GM23338 (cell line): ENCODE measurements around the gene PDP2. TPM values are rescaled to one million over a fixed set of nuclear protein-coding genes. Genes with fewer than 3 reads are reported as not detected.

Source experiments
- ATAC-seq: fragments of 200-7000 bp; cut with Tn5 transposase; 3 replicates; pipeline ENCODE4 v1.9.1; 2020
- DNase-seq: peaks from one replicate; pipeline ENCODE4 v3.0.0-alpha.2; 2015; ENCODE audit warnings: low spot score
- H2AFZ ChIP-seq: fragments of 200-600 bp; sonication (generic); 2 replicates; pipeline ENCODE4 v1.8.0; 2016; ENCODE audit warnings: antibody characterized with exemption, mild to moderate bottlenecking, moderate library complexity
- H3F3A ChIP-seq: fragments of 200-600 bp; sonication (generic); replicated peaks from 2 replicates; pipeline ENCODE4 v1.8.0; 2017; ENCODE audit warnings: antibody characterized with exemption, mixed run types, low read depth
- H3K27ac ChIP-seq: fragments of 200-600 bp; sonication (generic); 2 replicates; pipeline ENCODE4 v1.6.1; 2016; ENCODE audit warnings: low read depth
- H3K27me3 ChIP-seq: fragments of 200-600 bp; sonication (generic); 2 replicates; pipeline ENCODE4 v1.8.0; 2016; ENCODE audit warnings: mild to moderate bottlenecking, mixed run types, moderate library complexity; ENCODE audit not compliant: insufficient read depth
- H3K36me3 ChIP-seq: fragments of 200-600 bp; sonication (generic); 2 replicates; pipeline ENCODE4 v1.8.0; 2016; ENCODE audit warnings: mild to moderate bottlenecking; ENCODE audit not compliant: insufficient read depth
- H3K4me1 ChIP-seq: fragments of 200-600 bp; sonication (generic); 2 replicates; pipeline ENCODE4 v1.8.0; 2016; ENCODE audit warnings: mild to moderate bottlenecking, moderate library complexity; ENCODE audit not compliant: insufficient read depth
- H3K4me2 ChIP-seq: fragments of 200-600 bp; sonication (generic); 2 replicates; pipeline ENCODE4 v1.7.1; 2017; ENCODE audit warnings: mixed run types
- H3K4me3 ChIP-seq: fragments of 200-600 bp; sonication (generic); 2 replicates; pipeline ENCODE4 v1.6.1; 2016; ENCODE audit warnings: mixed run types
- H3K79me2 ChIP-seq: fragments of 200-600 bp; sonication (generic); replicated peaks from 2 replicates; pipeline ENCODE4 v1.8.0; 2017; ENCODE audit warnings: mild to moderate bottlenecking; ENCODE audit not compliant: insufficient read depth
- H3K9me2 ChIP-seq: fragments of 200-600 bp; sonication (generic); 2 replicates; pipeline ENCODE4 v1.8.0; 2017; ENCODE audit not compliant: insufficient read depth
- H4K20me1 ChIP-seq: fragments of 200-600 bp; sonication (generic); replicated peaks from 2 replicates; pipeline ENCODE4 v1.8.0; 2017; ENCODE audit warnings: mild to moderate bottlenecking; ENCODE audit not compliant: insufficient read depth
- H3K27ac Mint-ChIP-seq: 2 replicates; pipeline ENCODE4 v1.8.0; 2020; ENCODE audit warnings: inconsistent platforms, mild to moderate bottlenecking, moderate library complexity, mixed read lengths
- H3K27me3 Mint-ChIP-seq: 3 replicates; pipeline ENCODE4 v1.8.0; 2022; ENCODE audit warnings: low read depth, mild to moderate bottlenecking, moderate library complexity, mixed read lengths, inconsistent platforms; ENCODE audit not compliant: insufficient read depth, poor library complexity
- H3K36me3 Mint-ChIP-seq: 3 replicates; pipeline ENCODE4 v1.8.0; 2021; ENCODE audit warnings: low read depth, mild to moderate bottlenecking, inconsistent platforms, moderate library complexity, mixed read lengths
- H3K4me1 Mint-ChIP-seq: 3 replicates; pipeline ENCODE4 v1.8.0; 2020; ENCODE audit warnings: mild to moderate bottlenecking, inconsistent platforms, mixed read lengths
- H3K4me3 Mint-ChIP-seq: 3 replicates; pipeline ENCODE4 v1.8.0; 2021; ENCODE audit warnings: moderate library complexity, mild to moderate bottlenecking, inconsistent platforms, mixed read lengths
- H3K9me3 Mint-ChIP-seq: 3 replicates; pipeline ENCODE4 v1.8.0; 2020; ENCODE audit warnings: moderate library complexity, mild to moderate bottlenecking, inconsistent platforms, mixed read lengths
- CREB1 ChIP-seq: fragments of 250-450 bp; sonication (Bioruptor Pico); IDR thresholded peaks from 2 replicates; pipeline ENCODE4 v1.5.0; 2020; ENCODE audit warnings: low read depth, mild to moderate bottlenecking, moderate library complexity
- EZH2 ChIP-seq: fragments of 200-600 bp; sonication (generic); IDR thresholded peaks from one replicate; pipeline ENCODE4 v1.8.0; 2017; ENCODE audit warnings: antibody characterized with exemption, mild to moderate bottlenecking, low read depth; ENCODE audit not compliant: unreplicated experiment
- EZH2phosphoT487 ChIP-seq: fragments of 200-600 bp; sonication (generic); IDR thresholded peaks from one replicate; pipeline ENCODE4 v1.8.1; 2018; ENCODE audit warnings: antibody characterized with exemption; ENCODE audit not compliant: unreplicated experiment
- JUNB ChIP-seq: IDR thresholded peaks from one replicate; pipeline ENCODE4 v1.6.1; 2016; ENCODE audit warnings: antibody characterized with exemption; ENCODE audit not compliant: unreplicated experiment
- NANOG ChIP-seq: IDR thresholded peaks from 2 replicates; pipeline ENCODE4 v1.6.1; 2016; ENCODE audit warnings: antibody characterized with exemption, borderline replicate concordance
- POLR2AphosphoS5 ChIP-seq: IDR thresholded peaks from 2 replicates; pipeline ENCODE4 v1.6.1; 2016; ENCODE audit warnings: antibody characterized with exemption, low read depth
- STAT1 ChIP-seq: IDR thresholded peaks from one replicate; pipeline ENCODE4 v1.6.1; 2016; ENCODE audit warnings: antibody characterized with exemption; ENCODE audit not compliant: unreplicated experiment
- ZNF114 ChIP-seq: fragments of 250-450 bp; sonication (Bioruptor Pico); IDR thresholded peaks from 2 replicates; pipeline ENCODE4 v1.5.0; 2020; ENCODE audit warnings: mild to moderate bottlenecking, moderate library complexity
- ZNF331 ChIP-seq: fragments of 250-450 bp; sonication (Bioruptor Pico); IDR thresholded peaks from 2 replicates; pipeline ENCODE4 v1.5.0; 2020; ENCODE audit warnings: low read depth, mild to moderate bottlenecking, moderate library complexity
- polyA plus RNA-seq: library from polyadenylated mRNA; unstranded; fragments of >200 nt; fragmentation: Nextera tagmentation; extraction: Ambion mirVana; gene quantifications from 2 replicates; pipeline ENCODE4 v1.2.1, GENCODE V29; 2016
- total RNA-seq: library from RNA; depleted of rRNA; stranded (reverse); fragments of >200 nt; shearing (Covaris generic); gene quantifications from 2 replicates; pipeline ENCODE4 v1.2.3, GENCODE V29; 2014
- TF ChIP-seq, protein P1 (sequence below): IDR thresholded peaks from one replicate; pipeline ENCODE4 v1.6.1; 2018; ENCODE audit warnings: antibody characterized with exemption; ENCODE audit not compliant: unreplicated experiment
- TF ChIP-seq, protein P2 (sequence below), 2 experiments: fragments of 200-600 bp in 1 of 2; sonication (generic) in 1 of 2; conservative IDR thresholded peaks; 2 replicates each; pipeline versions ENCODE4 v1.5.1 to v1.6.1; 2016 to 2017; ENCODE audit warnings: antibody characterized with exemption in 2 of 2, low read depth in 2 of 2, mild to moderate bottlenecking in 2 of 2, moderate library complexity in 1 of 2
- TF ChIP-seq, protein P3 (sequence below): fragments of 250-450 bp; sonication (Bioruptor Pico); IDR thresholded peaks from 2 replicates; pipeline ENCODE4 v1.5.0; 2020; ENCODE audit warnings: mild to moderate bottlenecking, moderate library complexity
- TF ChIP-seq, protein P4 (sequence below): IDR thresholded peaks from 2 replicates; pipeline ENCODE4 v1.6.1; 2016; ENCODE audit warnings: antibody characterized with exemption

PDP2 gene
- total and polyA plus RNA-seq, 2 experiments from 2014 or later = 9.0 to 23.2 TPM

DNA sequence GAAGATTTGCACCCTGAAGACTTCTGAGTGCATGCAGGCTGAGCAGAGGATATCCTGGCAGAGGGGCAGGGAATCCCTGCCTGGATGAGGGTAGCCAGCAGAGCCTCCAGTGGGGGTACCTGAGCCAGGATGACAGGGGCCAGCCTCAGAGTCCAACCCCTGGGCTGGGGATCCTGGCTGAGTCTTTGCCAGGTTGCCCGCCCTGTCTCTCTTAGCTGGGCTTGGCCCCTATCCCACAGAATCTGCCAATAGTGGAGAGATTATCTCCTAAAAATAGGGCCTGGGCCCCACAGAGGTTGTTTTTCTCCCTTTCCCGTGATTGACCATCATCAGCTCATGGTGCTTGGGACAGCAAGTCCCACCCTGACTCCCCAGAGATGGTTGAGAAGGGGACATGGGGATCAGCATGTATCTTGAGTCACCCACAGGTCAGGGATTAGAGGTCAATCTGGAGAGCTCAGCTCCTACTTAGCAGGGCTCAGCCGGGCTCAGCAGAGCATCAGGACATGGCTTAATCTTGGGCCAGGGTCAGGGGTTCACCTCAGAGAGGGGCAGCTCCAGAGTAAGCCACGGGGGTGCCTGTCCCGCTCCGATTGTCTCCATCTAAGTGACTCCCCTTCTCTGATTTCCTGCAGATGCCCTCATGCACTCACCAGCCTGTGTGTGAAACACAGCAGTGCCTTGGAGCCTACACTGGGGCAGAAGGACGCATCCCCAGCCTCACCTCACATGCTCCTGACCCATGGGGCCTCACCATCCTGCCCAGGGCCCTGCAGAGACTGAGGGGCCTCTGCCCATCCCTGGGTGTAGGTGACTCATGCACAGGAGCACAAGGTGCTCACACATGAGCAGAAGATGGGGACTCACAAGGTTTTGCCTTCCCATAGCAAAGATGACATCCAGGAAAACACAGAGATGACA is 26.9 kb downstream of the PDP2 start:
- Histone ChIP-seq H3K27me3 (no peaks in the 10 kb centered on the region), H3K9me2 (no peaks in the 10 kb centered on the region), H2AFZ (no peak overlapping the region), H3K4me2 (no peak overlapping the region), H3K36me3 (no peaks in the 10 kb centered on the region), H3K4me3 (no peak overlapping the region), H3K27ac (no peak overlapping the region), H4K20me1 (no peaks in the 10 kb centered on the region), H3F3A (no peaks in the 10 kb centered on the region), H3K4me1 (no peaks in the 10 kb centered on the region), H3K79me2 (no peaks in the 10 kb centered on the region)
- H3K4me1 Mint-ChIP-seq = peaks cover 2% of the 10 kb centered on the region; the same call in 1 of the 3 replicates
- H3K27me3 Mint-ChIP-seq = peaks cover 15% of the 10 kb centered on the region
- no peaks in the 10 kb centered on the region for H3K36me3 Mint-ChIP-seq
- no peak overlapping the region for H3K4me3 Mint-ChIP-seq
- ATAC-seq (no peak), DNase-seq (no peak)
- TF ChIP-seq STAT1 (no peak), POLR2AphosphoS5 (no peak), JUNB (no peak), NANOG (no peak), CREB1 (CRISPR knock-in tag) (no peak), ZNF114 (CRISPR knock-in tag) (no peak), EZH2phosphoT487 (no peak), EZH2 (no peak), ZNF331 (CRISPR knock-in tag) (no peak)
- TF ChIP-seq, protein P1, sequence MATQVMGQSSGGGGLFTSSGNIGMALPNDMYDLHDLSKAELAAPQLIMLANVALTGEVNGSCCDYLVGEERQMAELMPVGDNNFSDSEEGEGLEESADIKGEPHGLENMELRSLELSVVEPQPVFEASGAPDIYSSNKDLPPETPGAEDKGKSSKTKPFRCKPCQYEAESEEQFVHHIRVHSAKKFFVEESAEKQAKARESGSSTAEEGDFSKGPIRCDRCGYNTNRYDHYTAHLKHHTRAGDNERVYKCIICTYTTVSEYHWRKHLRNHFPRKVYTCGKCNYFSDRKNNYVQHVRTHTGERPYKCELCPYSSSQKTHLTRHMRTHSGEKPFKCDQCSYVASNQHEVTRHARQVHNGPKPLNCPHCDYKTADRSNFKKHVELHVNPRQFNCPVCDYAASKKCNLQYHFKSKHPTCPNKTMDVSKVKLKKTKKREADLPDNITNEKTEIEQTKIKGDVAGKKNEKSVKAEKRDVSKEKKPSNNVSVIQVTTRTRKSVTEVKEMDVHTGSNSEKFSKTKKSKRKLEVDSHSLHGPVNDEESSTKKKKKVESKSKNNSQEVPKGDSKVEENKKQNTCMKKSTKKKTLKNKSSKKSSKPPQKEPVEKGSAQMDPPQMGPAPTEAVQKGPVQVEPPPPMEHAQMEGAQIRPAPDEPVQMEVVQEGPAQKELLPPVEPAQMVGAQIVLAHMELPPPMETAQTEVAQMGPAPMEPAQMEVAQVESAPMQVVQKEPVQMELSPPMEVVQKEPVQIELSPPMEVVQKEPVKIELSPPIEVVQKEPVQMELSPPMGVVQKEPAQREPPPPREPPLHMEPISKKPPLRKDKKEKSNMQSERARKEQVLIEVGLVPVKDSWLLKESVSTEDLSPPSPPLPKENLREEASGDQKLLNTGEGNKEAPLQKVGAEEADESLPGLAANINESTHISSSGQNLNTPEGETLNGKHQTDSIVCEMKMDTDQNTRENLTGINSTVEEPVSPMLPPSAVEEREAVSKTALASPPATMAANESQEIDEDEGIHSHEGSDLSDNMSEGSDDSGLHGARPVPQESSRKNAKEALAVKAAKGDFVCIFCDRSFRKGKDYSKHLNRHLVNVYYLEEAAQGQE = no peak
- TF ChIP-seq, protein P2, sequence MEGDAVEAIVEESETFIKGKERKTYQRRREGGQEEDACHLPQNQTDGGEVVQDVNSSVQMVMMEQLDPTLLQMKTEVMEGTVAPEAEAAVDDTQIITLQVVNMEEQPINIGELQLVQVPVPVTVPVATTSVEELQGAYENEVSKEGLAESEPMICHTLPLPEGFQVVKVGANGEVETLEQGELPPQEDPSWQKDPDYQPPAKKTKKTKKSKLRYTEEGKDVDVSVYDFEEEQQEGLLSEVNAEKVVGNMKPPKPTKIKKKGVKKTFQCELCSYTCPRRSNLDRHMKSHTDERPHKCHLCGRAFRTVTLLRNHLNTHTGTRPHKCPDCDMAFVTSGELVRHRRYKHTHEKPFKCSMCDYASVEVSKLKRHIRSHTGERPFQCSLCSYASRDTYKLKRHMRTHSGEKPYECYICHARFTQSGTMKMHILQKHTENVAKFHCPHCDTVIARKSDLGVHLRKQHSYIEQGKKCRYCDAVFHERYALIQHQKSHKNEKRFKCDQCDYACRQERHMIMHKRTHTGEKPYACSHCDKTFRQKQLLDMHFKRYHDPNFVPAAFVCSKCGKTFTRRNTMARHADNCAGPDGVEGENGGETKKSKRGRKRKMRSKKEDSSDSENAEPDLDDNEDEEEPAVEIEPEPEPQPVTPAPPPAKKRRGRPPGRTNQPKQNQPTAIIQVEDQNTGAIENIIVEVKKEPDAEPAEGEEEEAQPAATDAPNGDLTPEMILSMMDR (conservative IDR thresholded peaks at IDR 0.05; ENCODE audit: low read depth in 2 of 2) = no peak
- TF ChIP-seq, protein P3, sequence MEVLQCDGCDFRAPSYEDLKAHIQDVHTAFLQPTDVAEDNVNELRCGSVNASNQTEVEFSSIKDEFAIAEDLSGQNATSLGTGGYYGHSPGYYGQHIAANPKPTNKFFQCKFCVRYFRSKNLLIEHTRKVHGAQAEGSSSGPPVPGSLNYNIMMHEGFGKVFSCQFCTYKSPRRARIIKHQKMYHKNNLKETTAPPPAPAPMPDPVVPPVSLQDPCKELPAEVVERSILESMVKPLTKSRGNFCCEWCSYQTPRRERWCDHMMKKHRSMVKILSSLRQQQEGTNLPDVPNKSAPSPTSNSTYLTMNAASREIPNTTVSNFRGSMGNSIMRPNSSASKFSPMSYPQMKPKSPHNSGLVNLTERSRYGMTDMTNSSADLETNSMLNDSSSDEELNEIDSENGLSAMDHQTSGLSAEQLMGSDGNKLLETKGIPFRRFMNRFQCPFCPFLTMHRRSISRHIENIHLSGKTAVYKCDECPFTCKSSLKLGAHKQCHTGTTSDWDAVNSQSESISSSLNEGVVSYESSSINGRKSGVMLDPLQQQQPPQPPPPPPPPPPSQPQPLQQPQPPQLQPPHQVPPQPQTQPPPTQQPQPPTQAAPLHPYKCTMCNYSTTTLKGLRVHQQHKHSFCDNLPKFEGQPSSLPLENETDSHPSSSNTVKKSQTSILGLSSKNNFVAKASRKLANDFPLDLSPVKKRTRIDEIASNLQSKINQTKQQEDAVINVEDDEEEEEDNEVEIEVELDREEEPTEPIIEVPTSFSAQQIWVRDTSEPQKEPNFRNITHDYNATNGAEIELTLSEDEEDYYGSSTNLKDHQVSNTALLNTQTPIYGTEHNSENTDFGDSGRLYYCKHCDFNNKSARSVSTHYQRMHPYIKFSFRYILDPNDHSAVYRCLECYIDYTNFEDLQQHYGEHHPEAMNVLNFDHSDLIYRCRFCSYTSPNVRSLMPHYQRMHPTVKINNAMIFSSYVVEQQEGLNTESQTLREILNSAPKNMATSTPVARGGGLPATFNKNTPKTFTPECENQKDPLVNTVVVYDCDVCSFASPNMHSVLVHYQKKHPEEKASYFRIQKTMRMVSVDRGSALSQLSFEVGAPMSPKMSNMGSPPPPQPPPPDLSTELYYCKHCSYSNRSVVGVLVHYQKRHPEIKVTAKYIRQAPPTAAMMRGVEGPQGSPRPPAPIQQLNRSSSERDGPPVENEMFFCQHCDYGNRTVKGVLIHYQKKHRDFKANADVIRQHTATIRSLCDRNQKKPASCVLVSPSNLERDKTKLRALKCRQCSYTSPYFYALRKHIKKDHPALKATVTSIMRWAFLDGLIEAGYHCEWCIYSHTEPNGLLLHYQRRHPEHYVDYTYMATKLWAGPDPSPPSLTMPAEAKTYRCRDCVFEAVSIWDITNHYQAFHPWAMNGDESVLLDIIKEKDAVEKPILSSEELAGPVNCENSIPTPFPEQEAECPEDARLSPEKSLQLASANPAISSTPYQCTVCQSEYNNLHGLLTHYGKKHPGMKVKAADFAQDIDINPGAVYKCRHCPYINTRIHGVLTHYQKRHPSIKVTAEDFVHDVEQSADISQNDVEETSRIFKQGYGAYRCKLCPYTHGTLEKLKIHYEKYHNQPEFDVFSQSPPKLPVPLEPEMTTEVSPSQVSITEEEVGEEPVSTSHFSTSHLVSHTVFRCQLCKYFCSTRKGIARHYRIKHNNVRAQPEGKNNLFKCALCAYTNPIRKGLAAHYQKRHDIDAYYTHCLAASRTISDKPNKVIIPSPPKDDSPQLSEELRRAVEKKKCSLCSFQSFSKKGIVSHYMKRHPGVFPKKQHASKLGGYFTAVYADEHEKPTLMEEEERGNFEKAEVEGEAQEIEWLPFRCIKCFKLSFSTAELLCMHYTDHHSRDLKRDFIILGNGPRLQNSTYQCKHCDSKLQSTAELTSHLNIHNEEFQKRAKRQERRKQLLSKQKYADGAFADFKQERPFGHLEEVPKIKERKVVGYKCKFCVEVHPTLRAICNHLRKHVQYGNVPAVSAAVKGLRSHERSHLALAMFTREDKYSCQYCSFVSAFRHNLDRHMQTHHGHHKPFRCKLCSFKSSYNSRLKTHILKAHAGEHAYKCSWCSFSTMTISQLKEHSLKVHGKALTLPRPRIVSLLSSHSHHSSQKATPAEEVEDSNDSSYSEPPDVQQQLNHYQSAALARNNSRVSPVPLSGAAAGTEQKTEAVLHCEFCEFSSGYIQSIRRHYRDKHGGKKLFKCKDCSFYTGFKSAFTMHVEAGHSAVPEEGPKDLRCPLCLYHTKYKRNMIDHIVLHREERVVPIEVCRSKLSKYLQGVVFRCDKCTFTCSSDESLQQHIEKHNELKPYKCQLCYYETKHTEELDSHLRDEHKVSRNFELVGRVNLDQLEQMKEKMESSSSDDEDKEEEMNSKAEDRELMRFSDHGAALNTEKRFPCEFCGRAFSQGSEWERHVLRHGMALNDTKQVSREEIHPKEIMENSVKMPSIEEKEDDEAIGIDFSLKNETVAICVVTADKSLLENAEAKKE (CRISPR knock-in tag) = no peak
- TF ChIP-seq, protein P4, sequence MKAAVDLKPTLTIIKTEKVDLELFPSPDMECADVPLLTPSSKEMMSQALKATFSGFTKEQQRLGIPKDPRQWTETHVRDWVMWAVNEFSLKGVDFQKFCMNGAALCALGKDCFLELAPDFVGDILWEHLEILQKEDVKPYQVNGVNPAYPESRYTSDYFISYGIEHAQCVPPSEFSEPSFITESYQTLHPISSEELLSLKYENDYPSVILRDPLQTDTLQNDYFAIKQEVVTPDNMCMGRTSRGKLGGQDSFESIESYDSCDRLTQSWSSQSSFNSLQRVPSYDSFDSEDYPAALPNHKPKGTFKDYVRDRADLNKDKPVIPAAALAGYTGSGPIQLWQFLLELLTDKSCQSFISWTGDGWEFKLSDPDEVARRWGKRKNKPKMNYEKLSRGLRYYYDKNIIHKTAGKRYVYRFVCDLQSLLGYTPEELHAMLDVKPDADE = no peak
- H3K9me3 Mint-ChIP-seq = no peaks in the 10 kb centered on the region
- H3K27ac Mint-ChIP-seq = no peak overlapping the region
